GM12878 (cell line): Measurements from ENCODE around the gene GPRC5B. TPM values are rescaled to one million over a fixed set of nuclear protein-coding genes. Genes with fewer than 3 reads are reported as not detected.

Source experiments
- ATAC-seq: fragments of 200-7000 bp; cut with Tn5 transposase; 3 replicates; pipeline ENCODE4 v1.9.1; 2020; ENCODE audit warnings: mild to moderate bottlenecking, moderate library complexity
- BruUV-seq: library from RNA; stranded (reverse); fragments of 400-500 nt; replicated peaks from 2 replicates; lab custom pipeline; 2021; lab: Mats Ljungman, UMichigan
- CTCF ChIA-PET: fragments of 300-600 bp; sonication (Branson Sonifier 250); formaldehyde crosslinking; extraction: SDS; loops from one replicate; lab custom pipeline; 2021; ENCODE audit warnings: inconsistent platforms; lab: Yijun Ruan, JAX
- POLR2A ChIA-PET: fragments of 350-600 bp; formaldehyde crosslinking; extraction: SDS; loops from one replicate; lab custom pipeline; 2021; ENCODE audit warnings: inconsistent platforms; lab: Charles Lee
- RAD21 ChIA-PET: fragments of 300-600 bp; sonication (Branson Sonifier 250); formaldehyde crosslinking; loops from one replicate; lab custom pipeline; 2023; ENCODE audit warnings: antibody characterized with exemption; ENCODE audit not compliant: unreplicated experiment; lab: Charles Lee
- SMC1A ChIA-PET: fragments of 300-600 bp; sonication (Branson Sonifier 250); formaldehyde crosslinking; loops from one replicate; lab custom pipeline; 2023; ENCODE audit not compliant: unreplicated experiment, uncharacterized antibody; lab: Charles Lee
- DNase-seq: peaks from one replicate; pipeline ENCODE4 v3.0.0-alpha.2; 2011; ENCODE audit warnings: low read depth, low spot score
- FAIRE-seq: peaks from 3 replicates; lab custom pipeline; 2011; peaks lifted over from hg19 to GRCh38; lab: Jason Lieb, UNC
- H2AFZ ChIP-seq: 2 replicates; pipeline ENCODE4 v1.6.0; 2011; ENCODE audit warnings: low read depth, low read length, control low read depth; ENCODE audit not compliant: control insufficient read depth
- H3K27ac ChIP-seq: 2 replicates; pipeline ENCODE4 v1.5.1; 2011; ENCODE audit warnings: control low read depth; ENCODE audit not compliant: control insufficient read depth, insufficient read depth
- H3K27me3 ChIP-seq, 2 experiments: replicated peaks in 1 of 2; 2 replicates each; pipeline versions ENCODE4 v1.6.0 to v1.6.1; 2011; ENCODE audit warnings: low read length in 1 of 2; ENCODE audit not compliant: control insufficient read depth in 2 of 2, insufficient read depth in 2 of 2
- H3K36me3 ChIP-seq, 2 experiments: 2 replicates each; pipeline ENCODE4 v1.5.1; 2011; ENCODE audit warnings: low read length in 1 of 2; ENCODE audit not compliant: control insufficient read depth in 2 of 2, insufficient read depth in 2 of 2
- H3K4me1 ChIP-seq: 2 replicates; pipeline ENCODE4 v1.6.1; 2011; ENCODE audit warnings: mild to moderate bottlenecking, low read length, moderate library complexity, mixed read lengths; ENCODE audit not compliant: control insufficient read depth, insufficient read depth
- H3K4me2 ChIP-seq: 2 replicates; pipeline ENCODE4 v1.6.0; 2011; ENCODE audit warnings: control low read depth; ENCODE audit not compliant: control insufficient read depth, insufficient read depth
- H3K4me3 ChIP-seq: fragments of 200-600 bp; sonication (generic); 2 replicates; pipeline ENCODE4 v1.5.1; 2016
- H3K79me2 ChIP-seq: 2 replicates; pipeline ENCODE4 v1.6.0; 2011; ENCODE audit warnings: low read length; ENCODE audit not compliant: control insufficient read depth, insufficient read depth
- H3K9ac ChIP-seq: 2 replicates; pipeline ENCODE4 v1.8.0; 2011; ENCODE audit warnings: low read length, control low read depth, mixed read lengths; ENCODE audit not compliant: control insufficient read depth, insufficient read depth
- H3K9me3 ChIP-seq: replicated peaks from 3 replicates; pipeline ENCODE4 v1.5.1; 2011; ENCODE audit warnings: mild to moderate bottlenecking, low read length; ENCODE audit not compliant: control insufficient read depth, insufficient read depth
- H4K20me1 ChIP-seq: 2 replicates; pipeline ENCODE4 v1.6.0; 2011; ENCODE audit not compliant: control insufficient read depth, insufficient read depth
- CEBPB ChIP-seq, 2 experiments: fragments of 150-350 bp in 1 of 2; IDR thresholded peaks; 2 replicates each; pipeline ENCODE4 v1.6.1; 2012 to 2014; ENCODE audit warnings: low read depth in 2 of 2, low read length in 2 of 2, borderline replicate concordance in 1 of 2, inconsistent platforms in 1 of 2
- GABPA ChIP-seq: IDR thresholded peaks from 2 replicates; pipeline ENCODE4 v1.6.1; 2014; ENCODE audit warnings: antibody characterized with exemption, low read depth, mild to moderate bottlenecking, inconsistent platforms
- KAT2A ChIP-seq: conservative IDR thresholded peaks from 2 replicates; pipeline ENCODE4 v1.6.1; 2011; ENCODE audit warnings: low read depth, low read length; ENCODE audit not compliant: control insufficient read depth
- KLF5 ChIP-seq: fragments of 450-650 bp; IDR thresholded peaks from 2 replicates; pipeline ENCODE4 v1.6.1; 2014; ENCODE audit warnings: mild to moderate bottlenecking; ENCODE audit not compliant: partially characterized antibody
- MEF2B ChIP-seq: fragments of 450-650 bp; IDR thresholded peaks from 2 replicates; pipeline ENCODE4 v1.6.1; 2018; ENCODE audit warnings: mild to moderate bottlenecking, moderate library complexity; ENCODE audit not compliant: partially characterized antibody, poor library complexity, severe bottlenecking
- MTA2 ChIP-seq: fragments of 450-650 bp; IDR thresholded peaks from 2 replicates; pipeline ENCODE4 v1.6.1; 2016; ENCODE audit warnings: low read depth, mild to moderate bottlenecking, moderate library complexity
- NFIC ChIP-seq: IDR thresholded peaks from 2 replicates; pipeline ENCODE4 v1.6.1; 2012; ENCODE audit warnings: low read depth, mild to moderate bottlenecking, inconsistent platforms, low read length, moderate library complexity
- NRF1 ChIP-seq: conservative IDR thresholded peaks from 2 replicates; pipeline ENCODE4 v1.6.1; 2011; ENCODE audit warnings: mild to moderate bottlenecking, low read depth, low read length, improper control_type of control experiment
- PML ChIP-seq: IDR thresholded peaks from 2 replicates; pipeline ENCODE4 v1.6.1; 2012; ENCODE audit warnings: low read length, inconsistent platforms
- POLR2AphosphoS2 ChIP-seq: IDR thresholded peaks from 2 replicates; pipeline ENCODE4 v1.6.1; 2011; ENCODE audit warnings: low read depth, mild to moderate bottlenecking, low read length, improper control_type of control experiment, moderate library complexity
- RAD21 ChIP-seq: IDR thresholded peaks from 2 replicates; pipeline ENCODE4 v1.6.1; 2011; ENCODE audit warnings: mild to moderate bottlenecking, low read depth, low read length, moderate library complexity; ENCODE audit not compliant: insufficient read depth
- RUNX3 ChIP-seq: IDR thresholded peaks from 2 replicates; pipeline ENCODE4 v1.6.1; 2012; ENCODE audit warnings: low read length, inconsistent platforms
- SIN3A ChIP-seq: IDR thresholded peaks from 2 replicates; pipeline ENCODE4 v1.6.1; 2012; ENCODE audit warnings: low read depth, low read length, improper control_type of control experiment
- SMAD1 ChIP-seq: fragments of 450-650 bp; IDR thresholded peaks from 2 replicates; pipeline ENCODE4 v1.6.1; 2018; ENCODE audit warnings: mild to moderate bottlenecking, low read depth; ENCODE audit not compliant: partially characterized antibody
- SMC3 ChIP-seq: IDR thresholded peaks from 2 replicates; pipeline ENCODE4 v1.6.1; 2011; ENCODE audit warnings: low read length, improper control_type of control experiment, borderline replicate concordance
- WGBS: methylation state at CpG from one replicate; pipeline ENCODE4 v1.1.6; 2016; ENCODE audit warnings: low lambda C conversion rate; ENCODE audit not compliant: insufficient replicate concordance, insufficient coverage; ENCODE audit errors: missing lambda C conversion rate; 5-methylcytosine and 5-hydroxymethylcytosine counted together
- in situ Hi-C: fragments of 300-500 bp; cut with MboI; formaldehyde crosslinking; loops from 9 replicates; pipeline ENCODE4 v1.14.3; 2018; ENCODE audit warnings: mixed read lengths
- intact Hi-C: fragments of 100-400 bp; cut with micrococcal nuclease; formaldehyde crosslinking; loops from one replicate; pipeline ENCODE4 v1.14.2; 2022; ENCODE audit not compliant: unreplicated experiment
- polyA plus RNA-seq, 11 experiments: library from polyadenylated mRNA; depleted of rRNA in 4 of 11; unstranded in 6 of 11; stranded (reverse) in 5 of 11; fragments of >200 nt; fragmentation: Nextera tagmentation in 4 of 11; fragmentation: Illumina TruSeq in 1 of 11; extraction: Ambion mirVana in 4 of 11; extraction: Trizol in 1 of 11; gene quantifications; 1 replicate in 1 of 11; 2 replicates in 10 of 11; pipeline versions ENCODE4 v1.2.1 to v1.2.3, GENCODE V29; 2011 to 2016; ENCODE audit warnings: inconsistent platforms in 2 of 11, missing spikeins in 2 of 11, low read depth in 1 of 11
- total RNA-seq, 4 experiments: library from RNA; depleted of rRNA in 3 of 4; stranded (reverse); fragments of >200 nt in 3 of 4; fragmentation: Illumina TruSeq in 1 of 4; extraction: Trizol in 1 of 4; gene quantifications; 2 replicates each; pipeline versions ENCODE4 v1.2.1 to v1.2.3, GENCODE V29; 2013 to 2021
- TF ChIP-seq, protein P1 (sequence below): IDR thresholded peaks from 2 replicates; pipeline ENCODE4 v1.6.1; 2012; ENCODE audit warnings: mild to moderate bottlenecking, low read depth, low read length
- TF ChIP-seq, protein P2 (sequence below): fragments of 450-650 bp; IDR thresholded peaks from 2 replicates; pipeline ENCODE4 v1.6.1; 2016; ENCODE audit warnings: mild to moderate bottlenecking, moderate library complexity, borderline replicate concordance

Gene GPRC5B
- total and polyA plus RNA-seq, 10 of the 15 experiments (the other 5 are each of a cell fraction or from before 2014, with no cell fraction given) = 0.01 to 0.42 (median 0.15) TPM; not detected in 2

DNA sequence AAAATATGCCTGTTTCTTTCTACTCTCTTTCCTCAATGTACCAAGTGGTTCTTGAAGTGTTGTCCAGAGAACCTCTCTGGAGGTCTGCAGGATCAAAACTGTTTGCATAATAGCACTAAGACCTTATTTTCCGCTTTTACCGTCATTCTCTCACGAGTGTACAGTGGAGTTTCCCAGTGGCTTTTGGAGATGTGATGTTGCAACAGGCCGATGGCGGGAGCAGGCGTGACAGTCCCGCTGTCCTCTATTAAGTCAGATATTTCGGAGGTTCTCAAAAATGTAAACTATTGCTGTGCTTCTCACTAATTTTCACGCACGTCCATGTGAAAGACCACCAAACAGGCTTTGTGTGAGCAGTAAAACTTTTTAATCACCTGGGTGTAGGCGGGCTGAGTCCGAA is 8.3 kb upstream of the GPRC5B start:
- in situ Hi-C loops = no loop called here
- RAD21 ChIA-PET = no interaction called here
- FAIRE-seq = no peak
- TF ChIP-seq GABPA (no peak), RAD21 (no peak), KAT2A (no peak), RUNX3 (no peak), MTA2 (no peak), POLR2AphosphoS2 (no peak), NRF1 (no peak), SIN3A (no peak), NFIC (no peak), MEF2B (no peak), SMAD1 (no peak), KLF5 (no peak), PML (no peak), SMC3 (no peak), CEBPB (IDR thresholded peaks at IDR 0.05; ENCODE audit: borderline replicate concordance in 1 of 2, low read depth in 2 of 2, low read length in 2 of 2) (no peak)
- TF ChIP-seq, protein P1, sequence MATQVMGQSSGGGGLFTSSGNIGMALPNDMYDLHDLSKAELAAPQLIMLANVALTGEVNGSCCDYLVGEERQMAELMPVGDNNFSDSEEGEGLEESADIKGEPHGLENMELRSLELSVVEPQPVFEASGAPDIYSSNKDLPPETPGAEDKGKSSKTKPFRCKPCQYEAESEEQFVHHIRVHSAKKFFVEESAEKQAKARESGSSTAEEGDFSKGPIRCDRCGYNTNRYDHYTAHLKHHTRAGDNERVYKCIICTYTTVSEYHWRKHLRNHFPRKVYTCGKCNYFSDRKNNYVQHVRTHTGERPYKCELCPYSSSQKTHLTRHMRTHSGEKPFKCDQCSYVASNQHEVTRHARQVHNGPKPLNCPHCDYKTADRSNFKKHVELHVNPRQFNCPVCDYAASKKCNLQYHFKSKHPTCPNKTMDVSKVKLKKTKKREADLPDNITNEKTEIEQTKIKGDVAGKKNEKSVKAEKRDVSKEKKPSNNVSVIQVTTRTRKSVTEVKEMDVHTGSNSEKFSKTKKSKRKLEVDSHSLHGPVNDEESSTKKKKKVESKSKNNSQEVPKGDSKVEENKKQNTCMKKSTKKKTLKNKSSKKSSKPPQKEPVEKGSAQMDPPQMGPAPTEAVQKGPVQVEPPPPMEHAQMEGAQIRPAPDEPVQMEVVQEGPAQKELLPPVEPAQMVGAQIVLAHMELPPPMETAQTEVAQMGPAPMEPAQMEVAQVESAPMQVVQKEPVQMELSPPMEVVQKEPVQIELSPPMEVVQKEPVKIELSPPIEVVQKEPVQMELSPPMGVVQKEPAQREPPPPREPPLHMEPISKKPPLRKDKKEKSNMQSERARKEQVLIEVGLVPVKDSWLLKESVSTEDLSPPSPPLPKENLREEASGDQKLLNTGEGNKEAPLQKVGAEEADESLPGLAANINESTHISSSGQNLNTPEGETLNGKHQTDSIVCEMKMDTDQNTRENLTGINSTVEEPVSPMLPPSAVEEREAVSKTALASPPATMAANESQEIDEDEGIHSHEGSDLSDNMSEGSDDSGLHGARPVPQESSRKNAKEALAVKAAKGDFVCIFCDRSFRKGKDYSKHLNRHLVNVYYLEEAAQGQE = no peak
- TF ChIP-seq, protein P2, sequence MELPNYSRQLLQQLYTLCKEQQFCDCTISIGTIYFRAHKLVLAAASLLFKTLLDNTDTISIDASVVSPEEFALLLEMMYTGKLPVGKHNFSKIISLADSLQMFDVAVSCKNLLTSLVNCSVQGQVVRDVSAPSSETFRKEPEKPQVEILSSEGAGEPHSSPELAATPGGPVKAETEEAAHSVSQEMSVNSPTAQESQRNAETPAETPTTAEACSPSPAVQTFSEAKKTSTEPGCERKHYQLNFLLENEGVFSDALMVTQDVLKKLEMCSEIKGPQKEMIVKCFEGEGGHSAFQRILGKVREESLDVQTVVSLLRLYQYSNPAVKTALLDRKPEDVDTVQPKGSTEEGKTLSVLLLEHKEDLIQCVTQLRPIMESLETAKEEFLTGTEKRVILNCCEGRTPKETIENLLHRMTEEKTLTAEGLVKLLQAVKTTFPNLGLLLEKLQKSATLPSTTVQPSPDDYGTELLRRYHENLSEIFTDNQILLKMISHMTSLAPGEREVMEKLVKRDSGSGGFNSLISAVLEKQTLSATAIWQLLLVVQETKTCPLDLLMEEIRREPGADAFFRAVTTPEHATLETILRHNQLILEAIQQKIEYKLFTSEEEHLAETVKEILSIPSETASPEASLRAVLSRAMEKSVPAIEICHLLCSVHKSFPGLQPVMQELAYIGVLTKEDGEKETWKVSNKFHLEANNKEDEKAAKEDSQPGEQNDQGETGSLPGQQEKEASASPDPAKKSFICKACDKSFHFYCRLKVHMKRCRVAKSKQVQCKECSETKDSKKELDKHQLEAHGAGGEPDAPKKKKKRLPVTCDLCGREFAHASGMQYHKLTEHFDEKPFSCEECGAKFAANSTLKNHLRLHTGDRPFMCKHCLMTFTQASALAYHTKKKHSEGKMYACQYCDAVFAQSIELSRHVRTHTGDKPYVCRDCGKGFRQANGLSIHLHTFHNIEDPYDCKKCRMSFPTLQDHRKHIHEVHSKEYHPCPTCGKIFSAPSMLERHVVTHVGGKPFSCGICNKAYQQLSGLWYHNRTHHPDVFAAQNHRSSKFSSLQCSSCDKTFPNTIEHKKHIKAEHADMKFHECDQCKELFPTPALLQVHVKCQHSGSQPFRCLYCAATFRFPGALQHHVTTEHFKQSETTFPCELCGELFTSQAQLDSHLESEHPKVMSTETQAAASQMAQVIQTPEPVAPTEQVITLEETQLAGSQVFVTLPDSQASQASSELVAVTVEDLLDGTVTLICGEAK = no peak

More for the DNA sequence above, 8.3 kb upstream of the GPRC5B start:
- BruUV-seq = no TSS peak
- no peak overlapping the region for H3K4me2 ChIP-seq
- H3K27ac ChIP-seq = no peak overlapping the region
- ChIA-PET CTCF (interaction anchor here (1.4 kb wide), 1 partner anchor 408 kb away, joined by 4 read pairs; no protein-coding TSS in a partner anchor), SMC1A (no interaction called here), POLR2A (no interaction called here)
- no peaks in the 10 kb centered on the region for H3K27me3 ChIP-seq
- no peak overlapping the region for H2AFZ ChIP-seq
- no peaks in the 10 kb centered on the region for H3K4me1 ChIP-seq
- no peaks in the 10 kb centered on the region; the same call in 2 of the 3 replicates for H3K9me3 ChIP-seq
- ATAC-seq (no peak), DNase-seq (no peak)
- no peak overlapping the region for H3K4me3 ChIP-seq
- H3K36me3 ChIP-seq = no peaks in the 10 kb centered on the region
- H3K9ac ChIP-seq = no peak overlapping the region
- H3K79me2 ChIP-seq = no peaks in the 10 kb centered on the region
- H4K20me1 ChIP-seq = no peaks in the 10 kb centered on the region
- intact Hi-C loops = no loop called here
- whole genome bisulfite sequencing = 72% methylated on average over 12 of the region's 12 CpGs
